Central memory CD8-positive, alpha-beta T cell (primary cell): ENCODE measurements around the gene SGMS1.
"Not testable (repeated sequence)": the region's sequence is repeated elsewhere in the genome, so short reads cannot be mapped to it uniquely, and the experiment has no call there.

Experiments
- ATAC-seq: fragments of 150-1000 bp; cut with Tn5 transposase; replicated peaks from 2 replicates; pipeline ENCODE4 v1.10.0; 2022; ENCODE audit warnings: mild to moderate bottlenecking, moderate FRiP score, moderate number of reproducible peaks; ENCODE audit not compliant: poor library complexity, severe bottlenecking; ENCODE audit errors: extremely low read depth
- DNase-seq, 2 donors: peaks; one replicate each; pipeline ENCODE4 v3.0.0; 2021; ENCODE audit warnings: low spot score in 2 of 2
- H3K27ac Mint-ChIP-seq: one replicate; pipeline ENCODE4 v1.8.0; 2022; ENCODE audit warnings: low read depth, mild to moderate bottlenecking, moderate library complexity, mixed read lengths
- H3K27me3 Mint-ChIP-seq: one replicate; pipeline ENCODE4 v1.8.0; 2022; ENCODE audit warnings: mixed read lengths
- H3K36me3 Mint-ChIP-seq: one replicate; pipeline ENCODE4 v1.8.0; 2022; ENCODE audit warnings: mild to moderate bottlenecking, moderate library complexity, mixed read lengths; ENCODE audit not compliant: insufficient read depth
- H3K4me1 Mint-ChIP-seq: one replicate; pipeline ENCODE4 v1.8.0; 2022; ENCODE audit warnings: mixed read lengths
- H3K4me3 Mint-ChIP-seq: one replicate; pipeline ENCODE4 v1.8.0; 2022; ENCODE audit warnings: mild to moderate bottlenecking, moderate library complexity, mixed read lengths
- H3K9me3 Mint-ChIP-seq: one replicate; pipeline ENCODE4 v1.8.0; 2022; ENCODE audit warnings: mixed read lengths

SGMS1 gene

GRCh38 chr10:50431791-50432190 is 192.0 kb downstream of the SGMS1 start:
- DNase-seq (no peak), ATAC-seq (peak; percentile 80)
- no peaks in the 10 kb centered on the region for H3K27me3 Mint-ChIP-seq
- peak overlapping the region; percentile 77 for H3K27ac Mint-ChIP-seq
- peaks cover 2% of the 10 kb centered on the region for H3K36me3 Mint-ChIP-seq
- peak overlapping the region; percentile 28 for H3K4me3 Mint-ChIP-seq
- H3K4me1 Mint-ChIP-seq: peaks cover 29% of the 10 kb centered on the region
- no peaks in the 10 kb centered on the region for H3K9me3 Mint-ChIP-seq

DNA sequence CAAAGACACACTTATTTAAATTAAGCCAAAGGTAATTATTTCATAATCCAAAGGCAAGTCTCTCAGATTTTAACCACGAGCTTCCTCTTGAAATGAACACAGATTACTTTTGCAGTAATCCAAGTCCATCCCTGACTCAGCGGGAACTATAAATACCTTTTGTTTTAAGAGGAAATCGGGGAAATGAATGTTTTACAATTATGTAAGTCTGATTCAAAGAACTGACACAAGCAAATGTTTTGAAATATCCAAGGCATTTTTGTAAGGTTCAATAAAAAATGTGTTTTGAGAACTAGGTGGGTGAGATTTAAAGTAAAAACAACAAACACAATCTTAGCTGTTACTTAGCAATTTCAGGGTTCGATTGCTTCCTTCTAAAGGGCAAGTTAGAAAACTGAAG is 192.6 kb downstream of the SGMS1 start:
- Mint-ChIP-seq H3K4me3 (peak overlapping the region; percentile 28), H3K4me1 (peaks cover 29% of the 10 kb centered on the region), H3K9me3 (no peaks in the 10 kb centered on the region), H3K27ac (peak overlapping the region; percentile 20), H3K36me3 (peaks cover 4% of the 10 kb centered on the region), H3K27me3 (no peaks in the 10 kb centered on the region)
- no peak for ATAC-seq
- DNase-seq: no peak

DNA sequence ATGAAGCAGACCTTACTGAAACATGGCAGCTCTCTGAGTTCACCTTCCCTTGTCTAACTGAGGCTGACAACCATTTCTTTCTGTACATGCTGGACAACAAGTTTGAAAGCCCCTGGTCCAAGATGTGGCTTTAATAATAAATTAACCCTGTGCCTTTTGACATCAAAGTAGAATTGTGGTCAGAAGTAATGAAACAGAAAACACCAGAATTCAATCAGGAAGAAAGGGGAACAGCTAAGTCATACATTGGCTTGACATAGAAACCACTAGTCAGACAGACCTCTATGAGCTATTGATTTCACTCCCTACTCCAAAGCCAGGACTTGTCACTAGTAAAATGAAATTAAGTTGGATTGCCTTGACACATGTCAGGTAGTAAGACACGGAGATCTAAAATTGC is 197.3 kb downstream of the SGMS1 start:
- Mint-ChIP-seq H3K27me3 (no peaks in the 10 kb centered on the region), H3K36me3 (peaks cover 2% of the 10 kb centered on the region), H3K4me3 (no peak overlapping the region), H3K27ac (no peak overlapping the region), H3K9me3 (no peaks in the 10 kb centered on the region), H3K4me1 (peaks cover 13% of the 10 kb centered on the region)
- no peak for DNase-seq
- ATAC-seq: no peak

DNA sequence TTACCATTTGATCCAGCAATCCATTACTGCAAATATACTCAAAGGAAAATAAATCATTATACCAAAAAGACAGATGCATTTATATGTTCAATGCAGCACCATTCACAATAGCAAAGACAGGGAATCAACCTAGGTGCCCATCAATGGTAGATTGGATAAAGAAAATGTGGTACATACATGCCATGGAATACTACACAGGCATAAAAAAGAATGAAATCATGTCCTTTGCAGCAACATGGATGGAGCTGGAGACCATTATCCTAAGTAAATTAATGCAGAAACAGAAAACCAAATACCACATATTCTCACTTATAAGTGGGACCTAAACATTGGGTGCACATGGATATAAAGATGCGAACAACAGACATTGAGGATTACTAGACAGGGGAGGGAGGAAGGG is 198.5 kb downstream of the SGMS1 start:
- not testable (repeated sequence) for H3K27me3 Mint-ChIP-seq, H3K4me3 Mint-ChIP-seq, DNase-seq, ATAC-seq, H3K27ac Mint-ChIP-seq, H3K36me3 Mint-ChIP-seq, H3K9me3 Mint-ChIP-seq
- H3K4me1 Mint-ChIP-seq: peaks cover 21% of the 10 kb centered on the region

- Mint-ChIP-seq H3K4me1 (peaks cover 26% of the 10 kb centered on the region), H3K36me3 (peaks cover 2% of the 10 kb centered on the region), H3K27me3 (no peaks in the 10 kb centered on the region), H3K4me3 (no peak overlapping the region), H3K9me3 (no peaks in the 10 kb centered on the region), H3K27ac (no peak overlapping the region)
- no peak for ATAC-seq
- no peak for DNase-seq
Observed at GRCh38 chr10:50423448-50423847, 200.3 kb downstream of the SGMS1 start.

DNA sequence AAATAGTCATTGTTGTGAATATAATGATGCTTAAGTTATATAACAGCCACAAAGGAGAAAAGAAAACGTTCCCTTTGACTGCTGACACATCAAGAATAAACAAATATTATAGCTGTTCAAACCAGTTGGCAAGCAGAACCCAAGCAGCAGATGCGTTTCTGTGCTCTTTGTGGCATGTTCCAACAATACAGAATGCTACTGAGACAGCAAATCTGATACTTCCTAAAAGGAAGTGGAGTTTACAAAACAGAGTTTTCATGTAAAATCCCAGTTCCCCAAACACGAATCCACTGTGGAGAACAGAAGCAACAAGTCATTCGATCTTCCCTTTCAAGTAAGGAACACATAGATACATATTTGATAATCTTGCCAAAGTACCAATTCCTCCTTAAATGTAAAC is 201.5 kb downstream of the SGMS1 start:
- peaks cover 3% of the 10 kb centered on the region for H3K36me3 Mint-ChIP-seq
- H3K27me3 Mint-ChIP-seq: no peaks in the 10 kb centered on the region
- H3K9me3 Mint-ChIP-seq: no peaks in the 10 kb centered on the region
- DNase-seq (no peak), ATAC-seq (no peak)
- no peak overlapping the region for H3K27ac Mint-ChIP-seq
- H3K4me1 Mint-ChIP-seq: peaks cover 36% of the 10 kb centered on the region
- no peak overlapping the region for H3K4me3 Mint-ChIP-seq

DNA sequence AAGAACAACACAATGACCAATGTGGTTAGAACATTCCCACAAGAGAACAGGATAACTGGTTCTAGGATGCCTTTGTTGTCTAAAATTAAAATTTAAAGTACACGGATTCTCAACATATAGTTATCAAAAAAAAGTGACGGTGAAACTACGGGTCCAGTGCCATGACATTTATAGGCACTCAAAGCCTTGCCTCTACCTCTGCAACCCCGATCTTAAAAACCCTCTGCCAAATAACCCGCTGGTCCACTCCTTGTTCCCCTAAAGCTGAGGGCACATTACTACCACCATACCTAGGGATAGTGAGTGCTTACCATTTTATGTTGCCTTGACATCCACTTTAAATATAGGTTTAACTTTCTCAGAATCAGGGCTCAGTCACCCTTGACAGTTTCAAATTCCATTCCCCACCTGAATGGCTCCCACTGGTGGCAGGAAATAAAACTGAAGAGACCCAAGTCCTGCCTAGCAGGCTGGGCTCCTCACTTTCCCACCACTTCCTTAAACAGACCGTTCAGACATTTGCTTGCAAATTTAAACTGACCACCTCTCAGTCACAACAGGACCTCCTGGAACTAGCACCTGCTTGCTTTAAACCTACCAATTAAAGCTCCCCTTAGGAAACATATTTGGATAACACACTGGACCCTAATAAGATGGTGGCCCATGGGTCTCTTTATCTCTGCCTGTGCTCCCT is 202.6 kb downstream of the SGMS1 start:
- H3K4me3 Mint-ChIP-seq: no peak overlapping the region
- H3K27me3 Mint-ChIP-seq: no peaks in the 10 kb centered on the region
- DNase-seq (peak in 1 of 2 donors; percentile 22), ATAC-seq (no peak)
- H3K27ac Mint-ChIP-seq: no peak overlapping the region
- H3K36me3 Mint-ChIP-seq: peaks cover 1% of the 10 kb centered on the region
- peaks cover 44% of the 10 kb centered on the region for H3K4me1 Mint-ChIP-seq
- no peaks in the 10 kb centered on the region for H3K9me3 Mint-ChIP-seq

GRCh38 chr10:50420196-50420595 is 203.6 kb downstream of the SGMS1 start:
- H3K4me3 Mint-ChIP-seq: no peak overlapping the region
- DNase-seq: no peak
- no peaks in the 10 kb centered on the region for H3K27me3 Mint-ChIP-seq
- peaks cover 49% of the 10 kb centered on the region for H3K4me1 Mint-ChIP-seq
- peaks cover 1% of the 10 kb centered on the region for H3K36me3 Mint-ChIP-seq
- no peak for ATAC-seq
- no peak overlapping the region for H3K27ac Mint-ChIP-seq
- no peaks in the 10 kb centered on the region for H3K9me3 Mint-ChIP-seq

DNA sequence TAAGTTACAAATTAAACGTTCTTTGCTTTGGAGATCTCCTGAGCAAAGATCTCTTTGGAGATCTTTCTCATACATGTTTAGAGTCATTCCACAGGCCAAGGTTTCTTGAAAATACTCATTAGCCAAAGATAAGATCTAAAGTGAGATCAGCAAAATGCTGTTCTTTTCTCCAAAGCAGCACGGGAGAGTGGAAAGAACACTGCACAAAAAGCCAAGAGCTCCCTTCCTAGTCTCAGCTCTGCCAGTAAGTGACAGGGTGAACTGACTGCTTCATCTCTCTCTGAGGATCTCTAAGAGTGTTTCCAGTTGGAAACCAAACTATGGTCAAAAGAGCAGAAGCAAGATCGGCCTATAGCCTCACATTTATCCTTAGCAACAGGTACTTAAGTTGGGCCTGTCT is 204.0 kb downstream of the SGMS1 start:
- Mint-ChIP-seq H3K27ac (no peak overlapping the region), H3K27me3 (no peaks in the 10 kb centered on the region), H3K36me3 (peaks cover 1% of the 10 kb centered on the region), H3K4me1 (peaks cover 54% of the 10 kb centered on the region), H3K4me3 (no peak overlapping the region), H3K9me3 (no peaks in the 10 kb centered on the region)
- ATAC-seq (no peak), DNase-seq (no peak)

GRCh38 chr10:50419091-50419490 is 204.7 kb downstream of the SGMS1 start:
- Mint-ChIP-seq H3K27ac (no peak overlapping the region), H3K9me3 (no peaks in the 10 kb centered on the region), H3K27me3 (no peaks in the 10 kb centered on the region), H3K4me1 (peaks cover 60% of the 10 kb centered on the region), H3K36me3 (peaks cover 1% of the 10 kb centered on the region), H3K4me3 (no peak overlapping the region)
- ATAC-seq: no peak
- no peak for DNase-seq

DNA sequence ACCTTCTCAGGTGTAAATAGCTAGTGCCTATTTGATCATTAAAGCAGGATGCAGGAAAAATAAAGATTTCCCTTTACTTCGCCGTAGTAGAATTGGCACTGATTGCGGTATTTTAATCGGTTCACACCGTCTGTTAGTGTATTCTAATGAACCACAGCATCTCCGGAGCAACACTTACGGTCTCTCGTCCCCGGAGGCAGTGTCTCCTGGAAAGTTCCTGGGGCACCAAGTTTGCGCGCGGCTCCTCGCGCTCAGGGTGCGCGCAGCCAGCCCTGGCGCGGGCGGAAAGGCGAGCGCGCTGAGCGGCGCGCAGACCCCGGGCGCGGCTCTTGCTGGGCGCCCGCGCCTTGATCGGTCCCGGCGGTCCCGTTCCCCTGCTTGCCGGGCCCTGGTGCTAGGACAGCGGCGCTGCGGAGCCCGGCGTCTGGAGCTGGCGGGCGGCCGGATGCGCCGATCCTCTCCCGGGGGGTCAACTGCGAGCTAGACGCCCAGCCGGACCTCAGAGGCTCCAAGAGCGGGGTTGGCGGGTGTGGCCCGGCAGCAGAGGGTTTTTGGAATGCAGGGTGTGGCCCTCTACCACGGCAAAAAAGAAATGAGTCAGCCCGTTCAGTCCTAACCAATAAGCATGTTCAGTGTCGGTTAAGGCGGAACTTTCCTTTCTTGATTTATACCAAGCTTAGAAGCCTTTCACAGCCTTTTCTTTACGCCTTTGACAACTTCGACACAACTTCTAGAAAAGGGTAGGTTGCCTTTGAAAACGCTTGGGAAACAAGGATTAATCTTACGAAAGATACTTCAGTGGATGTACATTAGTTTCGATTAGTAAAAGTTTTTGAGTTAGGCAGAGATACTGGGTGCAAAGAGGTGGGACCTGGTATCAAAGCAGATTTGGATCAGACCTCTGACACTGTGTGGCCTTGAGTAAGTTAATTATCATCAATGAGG is 205.6 kb downstream of the SGMS1 start:
- Mint-ChIP-seq H3K27me3 (no peaks in the 10 kb centered on the region), H3K36me3 (peaks cover 1% of the 10 kb centered on the region), H3K4me3 (peak overlapping the region; percentile 86), H3K4me1 (peaks cover 61% of the 10 kb centered on the region), H3K27ac (peak overlapping the region; percentile 69), H3K9me3 (no peaks in the 10 kb centered on the region)
- ATAC-seq (peak; percentile 71), DNase-seq (peak; percentile 14 to 24)

- Mint-ChIP-seq H3K27ac (peak overlapping the region; percentile 69), H3K4me1 (peaks cover 62% of the 10 kb centered on the region), H3K36me3 (peaks cover 1% of the 10 kb centered on the region), H3K4me3 (peak overlapping the region; percentile 86), H3K9me3 (no peaks in the 10 kb centered on the region), H3K27me3 (no peaks in the 10 kb centered on the region)
- ATAC-seq: peak; percentile 30
- no peak for DNase-seq
Observed at GRCh38 chr10:50417486-50417885, 206.3 kb downstream of the SGMS1 start.

DNA sequence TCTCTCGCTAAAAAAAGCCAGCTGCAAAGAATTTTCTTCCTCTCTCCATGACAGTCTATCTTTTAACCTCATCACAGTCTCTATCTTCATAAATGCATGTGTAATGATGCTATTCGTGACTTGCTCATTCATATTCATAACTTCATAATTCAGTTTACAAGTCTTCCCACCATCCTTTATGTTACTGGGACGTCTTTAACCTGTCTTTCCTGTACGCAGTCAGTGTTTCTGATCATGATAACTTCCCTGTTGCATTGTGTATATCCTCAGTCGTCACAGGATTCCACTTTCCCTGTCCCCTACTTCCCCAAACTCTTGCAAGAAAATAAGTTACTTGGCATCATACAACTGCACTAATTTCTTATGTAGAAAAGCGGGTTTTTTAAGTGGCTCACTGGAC is 206.9 kb downstream of the SGMS1 start:
- Mint-ChIP-seq H3K4me1 (peaks cover 64% of the 10 kb centered on the region), H3K27ac (no peak overlapping the region), H3K36me3 (peaks cover 1% of the 10 kb centered on the region), H3K9me3 (no peaks in the 10 kb centered on the region), H3K27me3 (no peaks in the 10 kb centered on the region), H3K4me3 (peak overlapping the region; percentile 86)
- no peak for ATAC-seq
- no peak for DNase-seq
